Measurements from ENCODE around the gene RPL18.

The RPL18 gene

DNA sequence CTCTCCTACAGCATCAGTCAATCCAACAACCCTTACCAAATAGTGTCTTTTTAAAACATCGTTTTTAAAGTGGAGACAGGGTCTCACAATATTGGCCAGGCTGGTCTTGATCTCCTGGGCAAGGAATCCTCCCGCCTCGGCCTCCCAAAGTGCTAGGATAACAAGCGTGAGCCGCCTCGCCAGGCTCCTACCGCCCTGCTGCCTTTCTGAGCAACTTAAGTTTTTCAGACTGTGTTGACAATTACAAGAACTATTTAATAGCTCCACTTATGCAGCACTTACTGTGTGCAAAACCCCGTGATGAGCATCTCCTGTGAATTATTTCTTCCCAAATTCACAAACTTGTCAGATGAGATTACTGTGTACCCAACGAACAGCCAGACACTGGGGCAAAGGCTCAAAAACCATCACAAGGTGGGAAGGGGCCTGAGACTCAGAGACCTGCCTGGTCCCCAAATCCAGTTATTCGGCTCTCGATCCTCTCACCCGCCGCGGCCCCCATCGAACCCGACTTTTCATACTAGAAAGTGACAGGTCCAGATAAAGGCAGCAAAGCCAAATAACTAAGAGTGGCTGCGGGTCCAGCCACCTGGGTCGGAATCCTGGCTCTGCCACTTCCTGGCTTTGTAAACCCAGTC is 581 bp downstream of the RPL18 start:
- ATAC-seq (ENCODE audit: low read depth) = no peak
- Mint-ChIP-seq H3K36me3 (peaks cover 17% of the 10 kb centered on the region), H3K9me3 (no peaks in the 10 kb centered on the region), H3K27me3 (no peaks in the 10 kb centered on the region), H3K27ac (peak overlapping the region; percentile 95), H3K4me3 (peak overlapping the region; percentile 98), H3K4me1 (peaks cover 27% of the 10 kb centered on the region)
- no peak for DNase-seq (ENCODE audit: low spot score in 2 of 2)

DNA sequence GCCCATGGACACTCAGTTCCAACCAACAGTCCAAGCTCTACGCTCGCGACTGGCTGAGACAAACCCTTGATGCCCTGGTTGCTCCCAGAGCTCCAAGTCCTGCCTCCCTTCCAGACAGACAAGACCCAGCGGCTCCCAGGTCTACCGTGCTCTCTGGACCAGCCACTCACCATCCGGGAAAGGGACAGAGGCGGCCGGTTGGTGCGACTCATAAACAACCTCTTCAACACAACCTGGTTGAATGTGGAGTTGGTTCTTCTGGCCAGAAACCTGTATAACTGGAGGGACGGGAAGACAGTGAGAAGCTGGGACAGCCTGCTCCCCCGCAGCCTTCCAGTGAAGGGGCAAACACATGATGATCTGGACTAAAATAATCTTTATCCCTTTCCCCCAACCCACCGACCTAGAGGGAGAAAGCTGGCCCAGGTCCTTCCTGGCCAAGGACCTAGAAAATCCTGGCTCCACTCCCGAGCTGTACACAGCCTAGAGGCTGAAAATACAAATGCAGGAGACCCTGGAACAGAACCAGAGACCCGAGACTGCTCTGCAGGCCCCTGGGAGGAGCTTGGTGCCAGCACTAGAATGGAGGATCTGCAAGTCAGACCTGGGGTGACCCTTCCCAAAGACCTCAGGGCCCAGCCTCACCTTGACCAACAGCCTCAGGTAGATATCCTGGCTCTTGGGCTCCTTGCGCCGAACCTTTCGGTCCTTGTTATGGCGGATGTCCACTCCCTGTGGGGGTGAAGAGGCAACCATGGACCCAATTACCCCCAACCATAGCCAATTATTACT is 1.6 kb downstream of the RPL18 start:
- Mint-ChIP-seq H3K27ac (peak overlapping the region; percentile 95), H3K4me1 (peaks cover 22% of the 10 kb centered on the region), H3K9me3 (no peaks in the 10 kb centered on the region), H3K27me3 (no peaks in the 10 kb centered on the region), H3K36me3 (peaks cover 13% of the 10 kb centered on the region), H3K4me3 (peak overlapping the region; percentile 98)
- DNase-seq (ENCODE audit: low spot score in 2 of 2) = no peak
- ATAC-seq (ENCODE audit: low read depth) = no peak

DNA sequence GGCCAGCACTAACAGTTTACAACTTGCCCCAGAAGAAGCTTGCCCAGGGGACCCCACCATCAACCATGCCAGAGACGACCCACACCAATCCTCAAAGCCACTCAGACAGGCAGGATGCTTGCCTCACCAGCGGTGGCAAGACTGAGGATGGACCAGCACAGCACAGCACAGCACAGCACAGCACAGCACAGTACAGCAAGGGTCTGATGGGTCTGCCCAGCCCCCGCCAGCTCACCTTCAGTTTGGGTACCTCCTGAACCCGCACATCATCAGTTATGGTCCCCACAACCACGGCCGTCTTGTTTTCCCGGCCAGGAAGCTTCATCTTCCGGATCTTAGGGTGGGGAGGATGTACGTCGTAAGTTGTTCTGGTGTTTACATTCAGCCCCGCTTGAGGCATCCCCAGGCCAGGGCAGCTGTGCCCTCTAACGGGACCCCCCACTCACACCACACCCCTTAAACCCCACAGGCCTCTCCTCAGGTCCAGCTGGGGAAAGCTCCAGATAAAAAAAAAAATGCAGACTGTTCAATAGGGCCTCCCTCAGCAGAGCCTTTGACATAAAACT is 2.4 kb downstream of the RPL18 start:
- no peaks in the 10 kb centered on the region for H3K27me3 Mint-ChIP-seq
- no peak for ATAC-seq (ENCODE audit: low read depth)
- no peak for DNase-seq (ENCODE audit: low spot score in 2 of 2)
- H3K9me3 Mint-ChIP-seq = no peaks in the 10 kb centered on the region
- H3K36me3 Mint-ChIP-seq = peaks cover 13% of the 10 kb centered on the region
- H3K4me3 Mint-ChIP-seq = peak overlapping the region; percentile 98
- peaks cover 21% of the 10 kb centered on the region for H3K4me1 Mint-ChIP-seq
- peak overlapping the region; percentile 72 for H3K27ac Mint-ChIP-seq

DNA sequence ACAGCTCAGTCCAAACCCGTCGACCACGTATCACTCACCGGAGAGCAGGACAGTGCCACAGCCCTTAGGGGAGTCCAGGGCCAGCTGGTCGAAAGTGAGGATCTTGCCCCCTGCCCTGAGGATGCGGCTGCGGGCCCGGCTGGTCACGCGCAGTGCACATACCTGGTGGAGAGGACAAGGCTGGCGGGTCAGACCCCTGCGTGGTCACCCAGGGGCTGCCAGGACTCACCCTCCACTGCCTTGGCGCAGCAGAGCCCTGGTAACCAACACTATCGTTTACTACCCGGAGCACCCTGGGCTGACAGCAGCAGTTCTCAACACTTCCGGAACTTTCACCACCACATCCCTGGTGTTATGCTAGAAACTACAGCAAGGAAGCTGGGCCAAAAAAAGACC is 2.9 kb downstream of the RPL18 start:
- Mint-ChIP-seq H3K4me1 (peaks cover 21% of the 10 kb centered on the region), H3K4me3 (peak overlapping the region; percentile 44), H3K27me3 (no peaks in the 10 kb centered on the region), H3K27ac (peak overlapping the region; percentile 72), H3K36me3 (peaks cover 13% of the 10 kb centered on the region), H3K9me3 (no peaks in the 10 kb centered on the region)
- ATAC-seq (ENCODE audit: low read depth) (no peak), DNase-seq (ENCODE audit: low spot score in 2 of 2) (no peak)

DNA sequence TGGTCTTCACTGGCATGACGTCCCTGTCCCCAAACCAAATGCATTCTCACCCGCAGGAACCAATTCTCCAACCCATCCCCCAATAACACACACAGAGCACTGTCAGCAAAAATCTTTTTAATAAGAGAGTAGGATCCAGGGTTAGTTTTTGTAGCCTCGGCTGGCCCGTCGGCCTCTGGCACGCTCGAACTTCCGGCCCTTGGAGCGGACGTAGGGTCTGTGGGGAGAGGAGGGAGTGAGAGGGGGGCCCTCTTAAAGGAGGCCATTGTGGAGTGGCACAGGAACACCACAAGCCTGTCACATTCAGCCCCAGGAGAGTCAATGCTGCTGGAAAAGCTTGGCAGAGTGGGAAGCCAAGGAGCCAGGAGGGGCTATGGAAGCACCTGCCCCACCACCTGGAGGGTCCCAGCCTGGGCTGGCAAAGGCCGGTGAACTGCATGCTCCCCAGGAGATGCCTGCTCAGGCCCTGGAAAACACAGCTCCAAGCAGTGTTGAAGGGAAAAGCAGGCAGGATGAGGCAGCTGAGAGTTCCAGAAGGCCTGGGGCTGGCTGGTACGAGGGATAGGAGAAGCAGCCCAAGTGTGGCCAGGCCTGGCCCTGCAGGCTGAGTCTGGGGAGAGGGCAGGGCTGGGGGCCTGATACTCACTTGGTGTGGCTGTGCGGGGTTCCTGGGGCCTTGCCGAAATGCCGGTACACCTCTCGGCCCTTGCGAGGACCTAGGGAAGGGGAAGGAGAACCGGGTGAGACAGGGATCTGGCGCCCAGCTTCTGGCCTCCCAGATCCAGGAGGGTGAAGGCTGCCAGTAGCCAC is 3.5 kb downstream of the RPL18 start:
- DNase-seq (ENCODE audit: low spot score in 2 of 2) (no peak), ATAC-seq (ENCODE audit: low read depth) (no peak)
- Mint-ChIP-seq H3K27me3 (no peaks in the 10 kb centered on the region), H3K27ac (no peak overlapping the region), H3K9me3 (no peaks in the 10 kb centered on the region), H3K4me1 (peaks cover 21% of the 10 kb centered on the region), H3K36me3 (peaks cover 13% of the 10 kb centered on the region), H3K4me3 (no peak overlapping the region)

DNA sequence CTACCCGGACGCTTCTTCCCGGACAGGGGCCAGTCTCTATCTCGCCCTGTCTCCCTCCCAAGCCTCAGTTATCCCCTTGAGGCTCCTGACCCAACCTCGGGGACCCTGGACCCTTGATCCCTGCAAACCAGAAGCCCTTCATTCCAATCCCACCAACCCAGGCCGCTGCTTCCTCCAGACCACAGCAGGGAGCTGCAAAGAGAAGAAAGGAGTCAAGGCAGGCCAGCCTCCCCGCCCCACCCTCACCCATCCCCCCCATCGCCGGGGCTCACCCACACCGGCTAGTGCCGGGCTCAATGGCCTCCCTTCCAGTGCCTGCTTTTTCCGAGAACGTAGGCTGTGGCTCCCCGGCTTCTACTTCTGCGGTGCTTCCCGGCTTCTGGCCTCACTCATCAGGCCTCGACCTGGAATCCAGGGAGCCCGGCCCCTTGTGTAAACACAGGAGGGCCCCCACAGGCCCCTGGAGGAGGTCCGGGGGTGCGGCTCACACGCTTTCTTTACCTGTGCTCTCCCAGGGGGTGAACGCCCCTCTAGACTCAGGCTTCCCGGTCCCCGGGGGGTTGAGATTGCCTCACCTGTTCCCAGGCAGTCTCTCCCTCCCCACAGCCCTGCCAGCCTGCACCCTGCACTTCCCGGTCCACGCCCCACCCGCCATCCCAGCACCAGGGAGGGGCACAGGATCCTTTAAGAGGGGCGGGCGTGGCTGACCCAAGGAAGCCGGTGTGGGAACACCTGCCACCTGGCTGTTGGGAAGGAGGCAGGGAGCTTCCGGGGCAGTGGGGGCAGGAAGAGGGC is 4.3 kb downstream of the RPL18 start, which contains the start of gene FAM83E:
Gene FAM83E (minus strand): TSS at position 641 of the 795 bp plus-strand sequence. CDS start 1,704 bp downstream, outside the sequence.
- H3K4me3 Mint-ChIP-seq = no peak within 1 kb of the TSS
- ATAC-seq (ENCODE audit: low read depth) (no peak), DNase-seq (ENCODE audit: low spot score in 2 of 2) (no peak)
- no peaks in the 10 kb centered on the region for H3K9me3 Mint-ChIP-seq
- peaks cover 18% of the 10 kb centered on the region for H3K4me1 Mint-ChIP-seq
- no peaks in the 10 kb centered on the region for H3K27me3 Mint-ChIP-seq
- H3K36me3 Mint-ChIP-seq = peaks cover 12% of the 10 kb centered on the region
- peak within 1 kb of the TSS; percentile 5 for H3K27ac Mint-ChIP-seq

DNA sequence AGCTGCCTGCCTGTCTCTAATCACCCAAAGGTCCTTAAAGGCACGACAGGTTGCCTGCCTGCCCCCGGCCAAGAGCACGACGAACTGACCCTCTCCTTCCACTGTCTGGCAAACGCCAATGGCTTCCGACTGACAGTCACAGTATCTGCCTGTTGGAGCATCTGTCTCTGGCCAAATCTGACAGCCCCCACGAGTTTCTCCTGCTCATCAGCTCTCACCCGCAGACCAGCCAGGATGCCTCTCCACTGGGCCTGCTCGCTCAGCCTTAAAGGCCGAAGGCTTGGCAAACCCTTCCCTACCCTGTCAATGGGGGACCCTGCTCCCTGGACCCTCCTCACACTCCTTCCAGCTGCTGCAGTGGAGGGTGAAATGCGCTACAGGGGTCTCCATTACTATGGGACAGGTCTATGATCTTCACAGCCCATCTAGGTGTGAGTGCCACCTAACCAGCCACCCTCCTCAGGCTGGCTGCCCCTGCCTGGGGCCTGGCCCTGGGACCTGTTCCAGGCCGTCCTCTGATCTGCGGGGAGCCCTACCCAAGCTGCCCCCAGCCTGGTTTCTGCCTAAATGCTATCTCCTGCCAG is 5.0 kb downstream of the RPL18 start:
- Mint-ChIP-seq H3K9me3 (no peaks in the 10 kb centered on the region), H3K4me3 (no peak overlapping the region), H3K27me3 (no peaks in the 10 kb centered on the region), H3K27ac (peak overlapping the region; percentile 5), H3K4me1 (peaks cover 16% of the 10 kb centered on the region), H3K36me3 (peaks cover 10% of the 10 kb centered on the region)
- DNase-seq (ENCODE audit: low spot score in 2 of 2) (no peak), ATAC-seq (ENCODE audit: low read depth) (no peak)

DNA sequence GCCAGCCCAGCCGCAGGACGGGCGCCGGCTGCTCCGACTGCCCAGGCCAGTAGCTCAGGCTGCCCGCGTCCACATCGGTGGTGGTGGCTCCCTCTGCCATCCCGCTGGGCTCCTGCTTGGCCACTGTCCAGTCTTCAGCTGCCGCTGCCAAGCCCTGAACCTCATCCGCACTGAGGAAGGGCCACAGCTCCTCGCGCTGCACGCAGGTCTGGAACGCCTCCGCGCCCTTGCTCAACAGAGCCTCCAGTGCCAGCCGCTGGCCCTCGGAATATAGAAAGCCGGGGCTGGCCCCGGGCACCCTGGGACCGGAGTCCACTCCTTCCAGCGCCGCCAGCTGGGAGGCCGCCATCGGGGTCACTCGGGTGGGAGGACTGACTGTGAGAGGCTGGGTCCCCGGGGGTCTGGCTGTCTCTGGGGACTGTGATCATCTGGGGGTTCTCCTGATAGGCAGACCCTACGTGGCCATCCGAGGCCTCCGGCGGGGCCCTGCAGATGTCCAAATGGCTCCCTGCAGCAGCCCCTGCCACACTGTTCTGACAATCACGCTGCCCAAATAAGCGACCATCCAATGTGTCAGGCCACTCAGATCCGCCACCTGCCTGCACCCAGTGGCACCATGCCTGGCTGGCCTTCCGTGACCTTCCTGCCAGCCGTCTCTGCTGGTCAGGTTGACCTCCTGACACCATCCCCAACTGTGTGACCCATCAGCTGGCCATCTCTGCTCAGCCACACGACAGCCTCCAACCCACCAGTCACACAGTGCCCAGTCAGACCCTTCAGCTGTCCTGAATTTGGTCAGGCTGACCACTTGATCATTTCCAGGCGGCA is 5.7 kb downstream of the RPL18 start:
- ATAC-seq (ENCODE audit: low read depth) = no peak
- H3K36me3 Mint-ChIP-seq = peaks cover 10% of the 10 kb centered on the region
- no peaks in the 10 kb centered on the region for H3K27me3 Mint-ChIP-seq
- no peak for DNase-seq (ENCODE audit: low spot score in 2 of 2)
- H3K27ac Mint-ChIP-seq = peak overlapping the region; percentile 5
- peaks cover 21% of the 10 kb centered on the region for H3K4me1 Mint-ChIP-seq
- no peaks in the 10 kb centered on the region for H3K9me3 Mint-ChIP-seq
- H3K4me3 Mint-ChIP-seq = no peak overlapping the region

DNA sequence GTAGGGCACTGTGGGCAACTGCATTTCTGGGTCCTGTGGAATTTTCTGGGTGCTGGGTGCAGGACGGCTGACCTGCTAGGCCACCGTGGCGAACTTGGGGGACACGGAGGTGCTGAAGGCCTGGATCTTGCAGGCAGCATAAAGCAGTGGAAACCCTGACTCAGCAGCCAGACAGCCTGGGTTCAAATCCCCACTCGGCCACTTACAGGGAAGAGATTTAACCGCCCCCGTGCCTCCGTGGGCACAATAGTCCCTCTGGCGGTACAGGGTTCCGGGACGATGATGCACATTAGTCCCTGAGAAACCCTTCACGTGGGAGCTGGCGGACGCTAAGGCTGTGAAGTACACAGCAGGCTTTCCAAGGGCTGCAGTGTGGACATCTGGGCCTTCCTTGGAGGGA is 7.1 kb downstream of the RPL18 start:
- peaks cover 16% of the 10 kb centered on the region for H3K4me1 Mint-ChIP-seq
- H3K4me3 Mint-ChIP-seq = no peak overlapping the region
- DNase-seq (ENCODE audit: low spot score in 2 of 2) = no peak
- no peak for ATAC-seq (ENCODE audit: low read depth)
- no peaks in the 10 kb centered on the region for H3K9me3 Mint-ChIP-seq
- H3K36me3 Mint-ChIP-seq = peaks cover 10% of the 10 kb centered on the region
- no peaks in the 10 kb centered on the region for H3K27me3 Mint-ChIP-seq
- H3K27ac Mint-ChIP-seq = no peak overlapping the region

DNA sequence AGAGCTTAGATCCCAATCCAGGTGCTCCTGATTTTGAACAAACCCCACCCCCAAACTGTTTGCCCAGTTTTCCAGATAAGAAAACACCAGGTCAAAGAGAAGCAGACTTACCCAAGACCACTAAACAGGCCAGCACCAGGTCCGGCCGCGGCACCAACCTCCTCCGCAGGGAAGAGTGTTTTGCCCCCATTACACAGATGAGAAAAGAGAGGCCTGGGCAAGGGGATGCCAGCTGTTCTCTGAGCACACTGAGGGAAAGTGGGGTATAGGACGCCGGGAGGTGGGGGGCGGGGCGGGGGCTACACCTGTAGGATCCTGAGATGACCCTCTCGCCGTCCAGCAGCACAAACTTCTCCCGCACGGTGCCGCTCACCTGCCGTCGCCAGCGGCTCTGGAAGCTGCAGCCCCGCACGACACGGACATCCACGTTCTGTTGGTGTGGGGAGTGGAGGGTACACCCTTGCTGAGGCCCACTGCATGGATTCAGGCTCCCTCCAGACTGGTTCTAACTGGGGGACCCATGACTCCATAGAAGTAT is 9.3 kb downstream of the RPL18 start:
- H3K27ac Mint-ChIP-seq = no peak overlapping the region
- peaks cover 7% of the 10 kb centered on the region for H3K4me1 Mint-ChIP-seq
- H3K9me3 Mint-ChIP-seq = no peaks in the 10 kb centered on the region
- H3K36me3 Mint-ChIP-seq = no peaks in the 10 kb centered on the region
- no peak overlapping the region for H3K4me3 Mint-ChIP-seq
- no peaks in the 10 kb centered on the region for H3K27me3 Mint-ChIP-seq
- DNase-seq (ENCODE audit: low spot score in 2 of 2) = no peak
- no peak for ATAC-seq (ENCODE audit: low read depth)

DNA sequence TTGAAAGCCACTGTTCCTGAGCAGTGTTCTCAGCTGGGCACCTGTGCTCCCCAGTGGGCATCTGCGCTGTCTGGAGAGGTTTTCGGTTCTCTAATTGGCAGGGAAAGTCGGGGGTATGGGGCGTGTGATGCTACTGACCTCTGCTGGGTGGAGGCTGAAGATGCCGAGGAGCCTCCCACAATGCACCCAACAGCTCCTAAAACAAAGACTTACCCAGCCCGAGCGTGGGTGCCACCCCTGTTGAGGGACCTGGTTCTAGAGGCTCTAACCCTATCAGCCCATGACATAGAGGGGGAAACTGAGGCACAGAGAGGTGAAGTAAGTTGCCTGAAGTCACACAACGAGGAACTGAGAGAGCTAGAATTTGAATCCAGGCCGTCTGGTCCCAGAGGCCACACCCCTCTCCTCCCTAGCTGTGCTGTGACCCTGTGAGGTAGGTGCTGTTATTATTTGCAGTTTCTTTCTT is 10.1 kb downstream of the RPL18 start:
- H3K36me3 Mint-ChIP-seq = no peaks in the 10 kb centered on the region
- peak overlapping the region; percentile 54 for H3K27ac Mint-ChIP-seq
- H3K9me3 Mint-ChIP-seq = no peaks in the 10 kb centered on the region
- peak overlapping the region; percentile 63 for H3K4me3 Mint-ChIP-seq
- no peaks in the 10 kb centered on the region for H3K27me3 Mint-ChIP-seq
- DNase-seq (ENCODE audit: low spot score in 2 of 2) (peak; percentile 63 to 70), ATAC-seq (ENCODE audit: low read depth) (peak; percentile 97)
- peaks cover 7% of the 10 kb centered on the region for H3K4me1 Mint-ChIP-seq

DNA sequence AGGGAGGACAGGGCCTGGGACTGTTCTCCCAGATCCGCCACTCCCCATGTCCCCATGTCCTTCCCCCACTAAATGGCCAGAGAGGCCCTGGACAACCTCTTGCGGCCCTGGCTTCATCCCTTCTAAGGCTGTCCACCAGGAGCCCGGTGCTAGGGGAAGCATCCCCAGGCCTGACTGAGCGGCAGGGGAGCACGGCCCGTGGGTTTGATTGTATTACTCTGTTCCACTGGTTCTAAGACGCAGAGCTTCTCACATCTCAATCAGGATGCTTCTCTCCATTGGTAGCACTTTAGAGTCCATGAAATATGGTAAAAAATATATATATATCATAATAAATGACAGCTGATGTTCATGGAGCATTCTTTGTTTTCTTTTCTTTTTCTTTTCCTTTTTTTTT is 11.6 kb downstream of the RPL18 start:
- Mint-ChIP-seq H3K9me3 (no peaks in the 10 kb centered on the region), H3K27ac (no peak overlapping the region), H3K27me3 (no peaks in the 10 kb centered on the region), H3K4me3 (no peak overlapping the region), H3K36me3 (no peaks in the 10 kb centered on the region), H3K4me1 (peaks cover 5% of the 10 kb centered on the region)
- ATAC-seq (ENCODE audit: low read depth) (no peak), DNase-seq (ENCODE audit: low spot score in 2 of 2) (no peak)

Measured in memory B cell (primary cell).